ENCODE measurements around the gene RYR3.

DNA sequence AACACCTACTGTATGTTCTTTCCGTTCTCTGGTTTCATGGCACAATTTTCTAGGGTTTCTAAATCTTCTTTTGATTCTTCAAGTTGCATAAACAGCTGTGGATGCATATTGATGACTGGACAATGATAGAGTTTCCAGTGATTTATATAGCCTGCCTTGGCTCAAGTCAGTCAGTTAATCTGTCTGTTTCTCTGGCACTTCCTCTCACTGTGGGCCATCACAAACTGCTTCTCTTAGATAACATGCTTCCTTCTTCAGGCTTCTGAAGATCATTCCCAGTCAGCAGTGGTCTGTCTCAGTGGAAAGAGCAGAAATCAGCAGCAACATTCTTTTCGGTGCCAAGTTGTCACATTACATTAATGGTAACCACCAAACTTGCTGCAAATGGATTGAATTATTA, 207.2 kb downstream of the RYR3 start:
- TF ChIP-seq, protein P1, sequence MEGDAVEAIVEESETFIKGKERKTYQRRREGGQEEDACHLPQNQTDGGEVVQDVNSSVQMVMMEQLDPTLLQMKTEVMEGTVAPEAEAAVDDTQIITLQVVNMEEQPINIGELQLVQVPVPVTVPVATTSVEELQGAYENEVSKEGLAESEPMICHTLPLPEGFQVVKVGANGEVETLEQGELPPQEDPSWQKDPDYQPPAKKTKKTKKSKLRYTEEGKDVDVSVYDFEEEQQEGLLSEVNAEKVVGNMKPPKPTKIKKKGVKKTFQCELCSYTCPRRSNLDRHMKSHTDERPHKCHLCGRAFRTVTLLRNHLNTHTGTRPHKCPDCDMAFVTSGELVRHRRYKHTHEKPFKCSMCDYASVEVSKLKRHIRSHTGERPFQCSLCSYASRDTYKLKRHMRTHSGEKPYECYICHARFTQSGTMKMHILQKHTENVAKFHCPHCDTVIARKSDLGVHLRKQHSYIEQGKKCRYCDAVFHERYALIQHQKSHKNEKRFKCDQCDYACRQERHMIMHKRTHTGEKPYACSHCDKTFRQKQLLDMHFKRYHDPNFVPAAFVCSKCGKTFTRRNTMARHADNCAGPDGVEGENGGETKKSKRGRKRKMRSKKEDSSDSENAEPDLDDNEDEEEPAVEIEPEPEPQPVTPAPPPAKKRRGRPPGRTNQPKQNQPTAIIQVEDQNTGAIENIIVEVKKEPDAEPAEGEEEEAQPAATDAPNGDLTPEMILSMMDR (IDR thresholded peaks at IDR 0.05; ENCODE audit: insufficient read depth, low read depth, low read length): no peak
- no peak for TF ChIP-seq EZH2 (IDR thresholded peaks at IDR 0.05; ENCODE audit: insufficient read depth, low read length)

Measured in astrocyte (in vitro differentiated cells and primary cell).